Neuronal stem cell (in vitro differentiated cells): ENCODE measurements around the gene PDE3B.

Experiments
- DNase-seq: peaks from one replicate; pipeline ENCODE4 v3.0.0-alpha.2; 2013; ENCODE audit warnings: low spot score
- H2AFZ ChIP-seq: one replicate; pipeline ENCODE4 v1.6.1; 2013; ENCODE audit warnings: mild to moderate bottlenecking, low read length, inconsistent platforms
- H2AK5ac ChIP-seq: 2 replicates; pipeline ENCODE4 v1.6.1; 2013; ENCODE audit warnings: low read depth, mild to moderate bottlenecking, inconsistent platforms, low read length, moderate library complexity, mixed read lengths
- H2BK120ac ChIP-seq: 2 replicates; pipeline ENCODE4 v1.6.1; 2013; ENCODE audit warnings: low read depth, mild to moderate bottlenecking, inconsistent platforms, low read length, moderate library complexity, mixed read lengths
- H2BK12ac ChIP-seq: one replicate; pipeline ENCODE4 v1.6.1; 2013; ENCODE audit warnings: low read length, inconsistent platforms
- H2BK15ac ChIP-seq: 2 replicates; pipeline ENCODE4 v1.6.1; 2013; ENCODE audit warnings: mild to moderate bottlenecking, low read length, inconsistent platforms, mixed read lengths
- H2BK5ac ChIP-seq: one replicate; pipeline ENCODE4 v1.6.1; 2013; ENCODE audit warnings: inconsistent platforms, mild to moderate bottlenecking, low read length, moderate library complexity
- H3K14ac ChIP-seq: one replicate; pipeline ENCODE4 v1.6.1; 2013; ENCODE audit warnings: low read length, inconsistent platforms
- H3K18ac ChIP-seq: 2 replicates; pipeline ENCODE4 v1.6.1; 2013; ENCODE audit warnings: low read length, inconsistent platforms
- H3K23ac ChIP-seq: 2 replicates; pipeline ENCODE4 v1.6.1; 2013; ENCODE audit warnings: low read depth, mild to moderate bottlenecking, mixed read lengths, low read length, inconsistent platforms; ENCODE audit not compliant: poor library complexity
- H3K27ac ChIP-seq: replicated peaks from 3 replicates; pipeline ENCODE4 v1.5.1; 2013; ENCODE audit warnings: low read length, inconsistent platforms
- H3K27me3 ChIP-seq, 3 experiments: 2 replicates each; pipeline ENCODE4 v1.6.1; 2013; ENCODE audit warnings: low read length in 3 of 3, mild to moderate bottlenecking in 2 of 3, inconsistent platforms in 1 of 3, low read depth in 1 of 3, mixed read lengths in 1 of 3, moderate library complexity in 1 of 3; ENCODE audit not compliant: control insufficient read depth in 3 of 3, insufficient read depth in 3 of 3
- H3K36me3 ChIP-seq, 2 donors: replicated peaks in 1 of 2; 2 replicates each; pipeline ENCODE4 v1.6.1; 2013; ENCODE audit warnings: low read length in 2 of 2; ENCODE audit not compliant: control insufficient read depth in 2 of 2, insufficient read depth in 2 of 2
- H3K4ac ChIP-seq: 2 replicates; pipeline ENCODE4 v1.6.1; 2013; ENCODE audit warnings: inconsistent platforms, mild to moderate bottlenecking, low read length, moderate library complexity
- H3K4me1 ChIP-seq, 2 donors: 1 replicate in 1 of 2; 2 replicates in 1 of 2; pipeline ENCODE4 v1.6.1; 2013; ENCODE audit warnings: low read length in 2 of 2, low read depth in 1 of 2; ENCODE audit not compliant: control insufficient read depth in 2 of 2, insufficient read depth in 1 of 2
- H3K4me2 ChIP-seq: one replicate; pipeline ENCODE4 v1.6.1; 2013; ENCODE audit warnings: mild to moderate bottlenecking, low read length, inconsistent platforms; ENCODE audit not compliant: insufficient read depth, poor library complexity, severe bottlenecking
- H3K4me3 ChIP-seq, 2 donors: 2 replicates each; pipeline ENCODE4 v1.5.1; 2013; ENCODE audit warnings: low read length in 2 of 2, mild to moderate bottlenecking in 2 of 2, inconsistent platforms in 1 of 2, moderate library complexity in 1 of 2
- H3K79me1 ChIP-seq: one replicate; pipeline ENCODE4 v1.6.1; 2013; ENCODE audit warnings: low read depth, mild to moderate bottlenecking, inconsistent platforms, low read length, moderate library complexity
- H3K9ac ChIP-seq: one replicate; pipeline ENCODE4 v1.6.1; 2013; ENCODE audit warnings: mild to moderate bottlenecking, low read depth, low read length, inconsistent platforms; ENCODE audit not compliant: poor library complexity
- H3K9me3 ChIP-seq, 2 donors: replicated peaks in 1 of 2; 2 replicates each; pipeline versions ENCODE3 to v1.6.1; 2013; ENCODE audit warnings: low read length in 2 of 2, mild to moderate bottlenecking in 2 of 2, inconsistent platforms in 1 of 2, low read depth in 1 of 2, mixed read lengths in 1 of 2, moderate library complexity in 1 of 2; ENCODE audit not compliant: control insufficient read depth in 2 of 2, insufficient read depth in 1 of 2
- H4K8ac ChIP-seq: one replicate; pipeline ENCODE4 v1.6.1; 2013; ENCODE audit warnings: low read depth, mild to moderate bottlenecking, inconsistent platforms, low read length, moderate library complexity
- H4K91ac ChIP-seq: one replicate; pipeline ENCODE4 v1.6.1; 2013; ENCODE audit warnings: low read length, low read depth, mild to moderate bottlenecking, inconsistent platforms; ENCODE audit not compliant: poor library complexity
- WGBS, 2 donors: extraction: QIAGEN DNeasy Blood & Tissue Kit; methylation state at CpG; one replicate each; pipeline ENCODE4 v1.1.7; 2013; ENCODE audit warnings: missing lambda C conversion rate in 2 of 2, mixed read lengths in 1 of 2; ENCODE audit not compliant: insufficient read length in 2 of 2, insufficient replicate concordance in 1 of 2; ENCODE audit errors: extremely low coverage in 2 of 2; 5-methylcytosine and 5-hydroxymethylcytosine counted together

Gene PDE3B

GRCh38 chr11:14907411-14908213 lies 264.0 kb downstream of the PDE3B start:
- Histone ChIP-seq H3K4me2 (no peak overlapping the region), H2BK120ac (no peak overlapping the region), H3K79me1 (no peaks in the 10 kb centered on the region), H2BK5ac (no peak overlapping the region), H3K27me3 (no peaks in the 10 kb centered on the region), H3K4me1 (peaks cover 0 to 2% of the 10 kb centered on the region in 2 donors), H3K18ac (peak overlapping the region; percentile 9), H3K9me3 (no peaks in the 10 kb centered on the region), H3K4ac (no peak overlapping the region), H3K23ac (no peak overlapping the region), H3K36me3 (no peaks in the 10 kb centered on the region), H2AK5ac (no peak overlapping the region), H4K8ac (no peak overlapping the region), H2BK12ac (no peak overlapping the region), H2AFZ (peak overlapping the region; percentile 68), H3K14ac (no peak overlapping the region), H4K91ac (no peak overlapping the region), H3K9ac (no peak overlapping the region), H3K27ac (no peak overlapping the region), H3K4me3 (peak overlapping the region in 1 of 2 donors; percentile 21), H2BK15ac (no peak overlapping the region)
- no peak for DNase-seq
- no CpG with 5 or more reads among the region's 13 CpGs for WGBS, 2 donors

GRCh38 chr11:14908214-14908880 lies 264.7 kb downstream of the PDE3B start:
- Histone ChIP-seq H2BK15ac (no peak overlapping the region), H3K27ac (no peak overlapping the region), H2BK5ac (no peak overlapping the region), H2BK12ac (no peak overlapping the region), H3K4ac (no peak overlapping the region), H3K14ac (no peak overlapping the region), H2AK5ac (no peak overlapping the region), H3K9ac (no peak overlapping the region), H3K18ac (no peak overlapping the region), H4K8ac (no peak overlapping the region), H2BK120ac (no peak overlapping the region), H3K4me1 (peaks cover 0 to 2% of the 10 kb centered on the region in 2 donors), H3K23ac (no peak overlapping the region), H3K27me3 (no peaks in the 10 kb centered on the region), H3K4me2 (no peak overlapping the region), H3K9me3 (no peaks in the 10 kb centered on the region), H3K36me3 (no peaks in the 10 kb centered on the region), H2AFZ (peak overlapping the region; percentile 68), H4K91ac (no peak overlapping the region), H3K79me1 (no peaks in the 10 kb centered on the region), H3K4me3 (no peak overlapping the region)
- no peak for DNase-seq
- WGBS, 2 donors, result no CpG with 5 or more reads among the region's 6 CpGs

GRCh38 chr11:14914536-14914935 lies 270.9 kb downstream of the PDE3B start:
- Histone ChIP-seq H4K91ac (no peak overlapping the region), H3K27me3 (no peaks in the 10 kb centered on the region), H3K9me3 (peaks cover 0 to 2% of the 10 kb centered on the region in 2 donors), H3K23ac (no peak overlapping the region), H3K4ac (no peak overlapping the region), H4K8ac (no peak overlapping the region), H3K9ac (no peak overlapping the region), H3K18ac (no peak overlapping the region), H3K4me2 (no peak overlapping the region), H2AK5ac (no peak overlapping the region), H2BK15ac (no peak overlapping the region), H2BK12ac (no peak overlapping the region), H3K36me3 (no peaks in the 10 kb centered on the region), H3K14ac (no peak overlapping the region), H3K4me3 (no peak overlapping the region), H3K79me1 (no peaks in the 10 kb centered on the region), H3K27ac (no peak overlapping the region), H2AFZ (no peak overlapping the region), H3K4me1 (no peaks in the 10 kb centered on the region), H2BK120ac (no peak overlapping the region), H2BK5ac (no peak overlapping the region)
- DNase-seq, result no peak
- WGBS, 2 donors, result no CpG with 5 or more reads among the region's 3 CpGs

- Histone ChIP-seq H3K4me3 (no peak overlapping the region), H3K4ac (no peak overlapping the region), H2AK5ac (no peak overlapping the region), H2BK12ac (no peak overlapping the region), H4K91ac (no peak overlapping the region), H2BK5ac (no peak overlapping the region), H2BK120ac (no peak overlapping the region), H3K4me1 (no peaks in the 10 kb centered on the region), H3K27ac (no peak overlapping the region), H3K9me3 (peaks cover 0 to 2% of the 10 kb centered on the region in 2 donors), H3K23ac (no peak overlapping the region), H3K36me3 (no peaks in the 10 kb centered on the region), H2AFZ (no peak overlapping the region), H3K4me2 (no peak overlapping the region), H3K79me1 (no peaks in the 10 kb centered on the region), H4K8ac (no peak overlapping the region), H3K27me3 (no peaks in the 10 kb centered on the region), H2BK15ac (no peak overlapping the region), H3K14ac (no peak overlapping the region), H3K18ac (no peak overlapping the region), H3K9ac (no peak overlapping the region)
- no CpG with 5 or more reads among the region's 1 CpG for WGBS, 2 donors
- no peak for DNase-seq
Observed at GRCh38 chr11:14916403-14916802, 272.8 kb downstream of the PDE3B start.
